HAP-1 (cell line): Measurements from ENCODE around the gene WIPF3.

Experiments used
- DNase-seq, 2 experiments: peaks; one replicate each; pipeline ENCODE4 v3.0.0-alpha.2; 2016 to 2020; ENCODE audit warnings: low spot score in 2 of 2
- H3K27me3 ChIP-seq: fragments of 250-450 bp; sonication (Bioruptor Pico); 2 replicates; pipeline ENCODE4 v1.5.1; 2020; ENCODE audit warnings: low read depth, mild to moderate bottlenecking, moderate library complexity
- H3K36me3 ChIP-seq: fragments of 250-450 bp; sonication (Bioruptor Pico); replicated peaks from 2 replicates; pipeline ENCODE4 v1.5.1; 2020; ENCODE audit warnings: mild to moderate bottlenecking
- H3K4me1 ChIP-seq: fragments of 250-450 bp; sonication (Bioruptor Pico); 2 replicates; pipeline ENCODE4 v1.5.1; 2020; ENCODE audit warnings: mild to moderate bottlenecking
- H3K4me3 ChIP-seq: fragments of 250-450 bp; sonication (Bioruptor Pico); 2 replicates; pipeline ENCODE4 v1.5.1; 2020; ENCODE audit warnings: mild to moderate bottlenecking, moderate library complexity
- H3K9me3 ChIP-seq: fragments of 250-450 bp; sonication (Bioruptor Pico); 2 replicates; pipeline ENCODE4 v1.5.1; 2020; ENCODE audit warnings: mild to moderate bottlenecking, moderate library complexity
- in situ Hi-C: fragments of 300-500 bp; cut with MboI; formaldehyde crosslinking; loops from 3 replicates; pipeline ENCODE4 v1.14.3; 2020; ENCODE audit warnings: low sequenced_read_pairs, inconsistent platforms, mixed read lengths

Gene WIPF3

DNA sequence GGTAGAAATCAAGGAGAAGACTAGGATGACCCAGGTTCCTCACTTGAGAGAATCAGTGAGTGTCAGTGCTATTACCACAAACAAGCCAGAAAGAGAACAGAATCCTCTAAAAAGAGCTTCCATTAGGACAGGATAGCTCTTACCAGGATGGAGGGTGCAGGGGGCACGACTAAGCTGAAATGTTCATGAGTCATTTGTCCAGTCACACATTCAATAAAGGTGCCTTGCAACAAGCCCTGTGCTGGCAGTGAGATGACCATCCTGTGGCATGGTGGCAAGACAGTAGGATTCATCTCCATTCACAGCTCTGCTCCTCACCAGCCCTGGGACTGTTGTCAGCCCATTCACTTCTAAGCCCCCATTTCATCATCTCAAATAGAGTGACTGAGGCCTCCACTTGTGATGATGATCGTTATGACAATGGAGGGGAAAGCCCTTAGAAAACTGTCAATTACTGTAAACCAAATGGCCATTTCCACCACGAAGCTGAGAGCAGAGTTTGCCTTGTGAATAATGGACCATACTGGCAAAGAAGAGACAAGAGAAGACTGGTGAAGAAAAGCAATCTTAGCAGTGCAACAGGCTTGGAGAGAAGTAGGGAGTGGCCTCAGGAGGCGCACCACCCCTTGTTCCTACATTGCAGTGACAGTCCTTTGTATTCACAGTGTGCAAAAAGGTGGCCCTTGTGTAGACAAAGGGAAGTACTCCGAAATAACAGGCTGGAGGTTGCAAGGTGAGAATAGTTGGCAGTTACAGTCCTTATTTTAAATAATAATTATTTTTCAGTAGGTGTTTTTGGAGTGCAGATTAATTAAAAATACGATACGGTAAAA is 9.0 kb upstream of the WIPF3 start:
- peak in 1 of 2 experiments; percentile 38 for DNase-seq
- in situ Hi-C loops = no loop called here
- Histone ChIP-seq H3K36me3 (no peaks in the 10 kb centered on the region), H3K27me3 (no peaks in the 10 kb centered on the region), H3K4me1 (peaks cover 38% of the 10 kb centered on the region), H3K9me3 (peaks cover 5% of the 10 kb centered on the region; the same call in 1 of the 2 replicates), H3K4me3 (no peak overlapping the region)

GRCh38 chr7:29798422-29798821 is 7.9 kb upstream of the WIPF3 start:
- Histone ChIP-seq H3K36me3 (no peaks in the 10 kb centered on the region), H3K4me1 (peaks cover 38% of the 10 kb centered on the region), H3K27me3 (no peaks in the 10 kb centered on the region), H3K9me3 (peaks cover 5% of the 10 kb centered on the region; the same call in 1 of the 2 replicates), H3K4me3 (no peak overlapping the region)
- DNase-seq = no peak
- in situ Hi-C loops = no loop called here

- peaks cover 18% of the 10 kb centered on the region for H3K4me1 ChIP-seq
- H3K9me3 ChIP-seq = no peaks in the 10 kb centered on the region
- no peaks in the 10 kb centered on the region for H3K36me3 ChIP-seq
- no peak for DNase-seq
- H3K4me3 ChIP-seq = no peak overlapping the region
- in situ Hi-C loops = no loop called here
- no peaks in the 10 kb centered on the region for H3K27me3 ChIP-seq
These were observed 4.4 kb upstream of the WIPF3 start for GRCh38 chr7:29801929-29802328.

DNA sequence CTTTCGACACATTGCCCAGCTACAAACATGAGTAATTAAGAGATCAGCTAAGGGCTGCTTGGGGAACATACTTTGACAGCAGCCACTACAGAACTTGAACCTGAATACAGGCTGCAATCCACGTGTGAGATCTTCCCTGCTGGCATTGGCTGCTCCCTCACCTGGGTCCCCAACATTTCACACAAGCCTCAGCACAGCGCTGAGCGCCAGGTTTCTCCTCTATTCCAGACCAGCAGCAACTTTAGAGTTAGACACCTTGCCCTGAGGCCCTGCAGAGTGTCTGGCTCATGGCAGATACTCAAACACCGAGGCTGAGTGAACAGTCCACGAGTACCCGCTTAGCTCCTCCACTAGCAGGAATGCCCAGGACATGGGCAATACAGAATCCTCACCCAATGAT is 1.3 kb upstream of the WIPF3 start:
- Histone ChIP-seq H3K36me3 (no peaks in the 10 kb centered on the region), H3K27me3 (no peaks in the 10 kb centered on the region), H3K4me1 (peaks cover 24% of the 10 kb centered on the region), H3K4me3 (no peak overlapping the region), H3K9me3 (no peaks in the 10 kb centered on the region)
- DNase-seq = no peak
- in situ Hi-C loops = no loop called here

- Histone ChIP-seq H3K4me1 (peaks cover 24% of the 10 kb centered on the region), H3K27me3 (no peaks in the 10 kb centered on the region), H3K4me3 (peak overlapping the region; percentile 16), H3K36me3 (no peaks in the 10 kb centered on the region), H3K9me3 (no peaks in the 10 kb centered on the region)
- DNase-seq = no peak
- in situ Hi-C loops = no loop called here
These were observed 461 bp upstream of the WIPF3 start for GRCh38 chr7:29805886-29806207.

DNA sequence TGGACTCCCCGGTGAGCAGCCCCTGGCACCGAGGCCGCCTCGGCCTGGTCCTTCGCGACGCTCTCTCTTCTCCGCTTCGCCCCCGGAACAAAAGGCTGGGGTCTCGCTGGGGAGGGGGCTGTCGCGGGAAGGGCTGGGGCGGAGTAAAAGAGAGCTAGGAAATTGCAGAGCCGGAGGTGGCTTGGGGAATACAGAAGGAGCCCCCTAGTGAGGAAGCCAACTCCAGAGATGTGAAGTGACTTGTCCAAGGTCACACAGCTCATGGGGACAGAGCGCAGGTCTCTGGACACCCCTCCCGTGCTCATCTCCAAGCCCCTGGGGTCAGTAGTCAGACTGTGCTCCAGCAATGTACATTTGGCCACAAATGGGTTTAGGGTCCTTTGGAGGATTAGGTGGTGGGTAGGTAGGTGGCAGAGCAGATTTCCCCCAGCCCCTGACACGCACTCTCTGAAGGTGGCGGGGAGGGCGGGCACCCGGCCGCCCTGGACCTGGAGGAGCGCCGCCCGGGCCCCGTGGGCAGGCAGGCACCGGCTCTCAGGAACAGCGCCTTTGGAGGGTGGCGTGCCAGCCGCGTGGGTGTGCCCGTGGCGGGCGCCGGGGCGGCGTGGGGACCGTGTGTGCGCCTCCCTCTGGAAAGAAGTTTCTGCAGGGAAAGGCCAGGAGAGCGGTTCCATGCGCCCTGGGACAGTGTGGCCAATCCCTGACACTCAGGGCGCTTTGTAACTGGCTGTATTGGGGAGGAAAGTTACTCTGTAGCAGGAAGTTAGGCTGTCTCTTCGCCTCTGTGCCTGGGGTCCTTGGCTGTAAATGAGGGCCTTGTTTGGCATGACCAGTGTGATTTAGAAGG is 910 bp downstream of the WIPF3 start:
- Histone ChIP-seq H3K27me3 (no peaks in the 10 kb centered on the region), H3K4me1 (peaks cover 35% of the 10 kb centered on the region), H3K36me3 (no peaks in the 10 kb centered on the region), H3K4me3 (peak overlapping the region; percentile 53), H3K9me3 (no peaks in the 10 kb centered on the region)
- in situ Hi-C loops = no loop called here
- DNase-seq = peak; percentile 79 to 80

- peak in 1 of 2 experiments; percentile 44 for DNase-seq
These were observed 1.9 kb downstream of the WIPF3 start for GRCh38 chr7:29808075-29808801.

DNA sequence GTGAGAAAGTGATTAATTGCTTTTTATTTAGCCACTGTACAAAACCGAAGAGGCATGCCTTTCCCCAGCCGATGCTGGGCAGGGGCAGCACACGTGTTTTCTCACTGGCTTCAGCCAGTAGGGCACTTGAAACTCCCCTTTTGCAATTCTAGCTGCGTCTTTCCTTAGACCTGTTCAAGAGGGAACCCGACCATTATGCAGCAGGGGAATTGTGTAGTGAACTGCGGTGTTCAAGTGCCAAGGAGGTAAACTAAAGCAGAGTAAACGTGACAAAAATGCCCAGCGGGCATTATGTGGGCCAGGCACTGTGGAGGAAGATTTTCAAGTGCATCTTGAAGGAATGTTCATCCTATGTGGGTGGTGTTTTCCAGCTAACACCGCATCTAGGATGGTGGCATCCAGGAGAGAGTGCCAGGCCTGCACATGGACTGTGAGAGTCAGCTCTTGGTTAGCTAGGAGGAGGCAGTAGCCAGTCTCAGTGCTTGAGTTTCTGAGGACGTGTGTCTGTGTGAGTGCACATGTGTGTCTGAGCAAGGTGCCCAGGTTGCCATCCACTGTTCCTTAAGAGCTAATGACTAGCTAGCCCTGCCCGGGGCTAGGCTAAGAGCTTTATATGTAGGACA is 3.3 kb downstream of the WIPF3 start:
- H3K27me3 ChIP-seq = no peaks in the 10 kb centered on the region
- no peak for DNase-seq

More at GRCh38 chr7:29808075-29808801, 1.9 kb downstream of the WIPF3 start:
- H3K4me3 ChIP-seq = peak overlapping the region; percentile 53
- no peaks in the 10 kb centered on the region for H3K36me3 ChIP-seq
- no peaks in the 10 kb centered on the region for H3K9me3 ChIP-seq
- in situ Hi-C loops = no loop called here
- H3K27me3 ChIP-seq = no peaks in the 10 kb centered on the region
- peaks cover 35% of the 10 kb centered on the region for H3K4me1 ChIP-seq

DNA sequence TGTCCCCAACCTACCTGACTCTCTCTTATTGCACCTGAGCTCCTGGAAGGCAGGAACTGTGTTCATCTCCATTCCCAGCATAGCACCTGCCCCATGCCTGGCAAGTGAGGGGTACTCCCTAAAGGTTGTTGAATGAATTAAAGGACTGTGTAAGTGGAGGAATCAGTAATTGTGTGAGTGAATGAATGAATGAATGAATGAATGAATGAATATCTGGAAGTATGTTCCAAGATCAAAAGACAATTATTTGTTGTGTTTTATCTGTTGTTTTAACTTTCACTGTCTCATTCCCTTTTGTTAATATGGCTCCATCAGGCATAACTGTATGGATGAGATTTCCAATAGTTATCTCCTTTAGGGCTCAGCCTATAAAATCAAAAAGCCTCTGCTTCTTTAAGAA is 4.0 kb downstream of the WIPF3 start:
- no peaks in the 10 kb centered on the region for H3K27me3 ChIP-seq
- no peak for DNase-seq
- no peaks in the 10 kb centered on the region for H3K36me3 ChIP-seq
- H3K4me3 ChIP-seq = no peak overlapping the region
- no peaks in the 10 kb centered on the region for H3K9me3 ChIP-seq
- in situ Hi-C loops = no loop called here
- peaks cover 35% of the 10 kb centered on the region for H3K4me1 ChIP-seq

More for the DNA sequence above, 3.3 kb downstream of the WIPF3 start:
- Histone ChIP-seq H3K36me3 (no peaks in the 10 kb centered on the region), H3K4me3 (no peak overlapping the region), H3K9me3 (no peaks in the 10 kb centered on the region), H3K4me1 (peaks cover 35% of the 10 kb centered on the region)
- in situ Hi-C loops = no loop called here

DNA sequence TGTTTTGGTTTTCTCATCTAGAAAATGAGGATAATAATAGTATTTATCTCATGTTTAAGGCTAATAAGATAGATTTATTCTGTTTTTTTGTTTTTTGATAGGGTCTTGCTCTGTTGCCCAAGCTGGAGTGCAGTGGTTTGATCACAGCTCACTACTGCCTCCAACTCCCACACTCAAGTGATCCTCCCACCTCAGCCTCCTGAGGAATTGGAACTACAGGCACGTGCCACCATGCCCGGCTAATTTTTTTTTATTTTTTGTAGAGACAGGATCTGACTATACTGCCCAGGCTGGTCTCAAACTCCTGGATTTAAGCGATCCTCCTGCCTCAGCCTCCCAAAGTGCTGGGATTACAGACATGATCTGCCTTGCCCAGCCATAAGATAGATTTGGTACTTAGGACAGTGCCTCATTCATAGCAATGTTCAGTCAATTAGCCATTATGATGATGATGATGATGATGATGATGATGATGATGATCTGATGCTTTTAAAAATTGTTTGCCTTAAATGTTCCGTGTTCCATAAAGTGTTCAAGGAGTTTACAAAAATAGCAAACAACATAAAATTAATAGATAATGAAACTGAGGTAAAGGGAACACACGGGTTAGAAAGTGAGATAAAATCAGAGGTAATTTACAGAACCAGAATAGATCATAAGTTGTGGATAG is 4.6 kb downstream of the WIPF3 start:
- Histone ChIP-seq H3K4me1 (peaks cover 34% of the 10 kb centered on the region), H3K4me3 (no peak overlapping the region), H3K27me3 (no peaks in the 10 kb centered on the region), H3K36me3 (no peaks in the 10 kb centered on the region), H3K9me3 (no peaks in the 10 kb centered on the region)
- DNase-seq = no peak
- in situ Hi-C loops = no loop called here

GRCh38 chr7:29811586-29811985 is 5.3 kb downstream of the WIPF3 start:
- no peaks in the 10 kb centered on the region for H3K36me3 ChIP-seq
- H3K9me3 ChIP-seq = no peaks in the 10 kb centered on the region
- peak in 1 of 2 experiments; percentile 35 for DNase-seq
- in situ Hi-C loops = no loop called here
- no peaks in the 10 kb centered on the region for H3K27me3 ChIP-seq
- H3K4me3 ChIP-seq = no peak overlapping the region
- peaks cover 32% of the 10 kb centered on the region for H3K4me1 ChIP-seq

DNA sequence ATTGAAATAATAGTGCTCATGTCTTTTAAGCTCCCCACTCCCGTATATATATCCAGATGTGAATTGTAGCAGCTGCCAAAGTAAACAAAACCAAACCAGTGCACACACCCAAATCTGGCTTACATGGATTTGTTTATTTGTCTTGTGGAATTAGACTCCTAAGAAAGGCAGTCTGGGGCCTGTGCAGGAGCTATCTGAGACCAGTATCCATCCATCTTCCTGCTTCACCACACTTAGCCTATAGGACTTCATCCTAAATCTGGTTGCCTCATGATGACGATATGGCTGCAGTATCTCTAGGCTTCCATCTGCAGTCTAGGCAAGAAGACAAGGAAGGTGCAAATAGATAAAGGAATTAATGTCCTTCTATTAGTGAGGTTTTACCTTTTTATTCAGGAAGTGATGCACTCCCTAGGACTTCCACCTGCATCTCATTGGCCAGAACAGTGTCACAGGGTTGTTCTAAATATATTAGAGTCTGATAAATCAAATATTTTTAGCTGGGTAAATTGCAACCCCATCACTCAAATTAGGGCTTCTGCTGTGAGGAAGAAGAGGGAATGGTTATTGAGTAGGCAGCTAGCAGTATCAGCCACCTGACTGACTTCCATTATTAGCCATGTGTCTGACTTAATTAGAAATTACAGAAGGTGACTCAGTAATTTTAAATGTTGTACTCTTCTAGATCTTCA is 6.0 kb downstream of the WIPF3 start:
- H3K4me1 ChIP-seq = peaks cover 32% of the 10 kb centered on the region
- H3K4me3 ChIP-seq = no peak overlapping the region
- H3K9me3 ChIP-seq = no peaks in the 10 kb centered on the region
- no peak for DNase-seq
- in situ Hi-C loops = no loop called here
- no peaks in the 10 kb centered on the region for H3K27me3 ChIP-seq
- H3K36me3 ChIP-seq = no peaks in the 10 kb centered on the region
